ENCODE results near the gene ZNF398. TPM values are rescaled to one million over a fixed set of nuclear protein-coding genes. Genes with fewer than 3 reads are reported as not detected.

The ZNF398 gene, protein sequence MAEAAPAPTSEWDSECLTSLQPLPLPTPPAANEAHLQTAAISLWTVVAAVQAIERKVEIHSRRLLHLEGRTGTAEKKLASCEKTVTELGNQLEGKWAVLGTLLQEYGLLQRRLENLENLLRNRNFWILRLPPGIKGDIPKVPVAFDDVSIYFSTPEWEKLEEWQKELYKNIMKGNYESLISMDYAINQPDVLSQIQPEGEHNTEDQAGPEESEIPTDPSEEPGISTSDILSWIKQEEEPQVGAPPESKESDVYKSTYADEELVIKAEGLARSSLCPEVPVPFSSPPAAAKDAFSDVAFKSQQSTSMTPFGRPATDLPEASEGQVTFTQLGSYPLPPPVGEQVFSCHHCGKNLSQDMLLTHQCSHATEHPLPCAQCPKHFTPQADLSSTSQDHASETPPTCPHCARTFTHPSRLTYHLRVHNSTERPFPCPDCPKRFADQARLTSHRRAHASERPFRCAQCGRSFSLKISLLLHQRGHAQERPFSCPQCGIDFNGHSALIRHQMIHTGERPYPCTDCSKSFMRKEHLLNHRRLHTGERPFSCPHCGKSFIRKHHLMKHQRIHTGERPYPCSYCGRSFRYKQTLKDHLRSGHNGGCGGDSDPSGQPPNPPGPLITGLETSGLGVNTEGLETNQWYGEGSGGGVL
- total RNA-seq: 10 to 100 TPM; 15.0 to 15.6 TPM

DNA sequence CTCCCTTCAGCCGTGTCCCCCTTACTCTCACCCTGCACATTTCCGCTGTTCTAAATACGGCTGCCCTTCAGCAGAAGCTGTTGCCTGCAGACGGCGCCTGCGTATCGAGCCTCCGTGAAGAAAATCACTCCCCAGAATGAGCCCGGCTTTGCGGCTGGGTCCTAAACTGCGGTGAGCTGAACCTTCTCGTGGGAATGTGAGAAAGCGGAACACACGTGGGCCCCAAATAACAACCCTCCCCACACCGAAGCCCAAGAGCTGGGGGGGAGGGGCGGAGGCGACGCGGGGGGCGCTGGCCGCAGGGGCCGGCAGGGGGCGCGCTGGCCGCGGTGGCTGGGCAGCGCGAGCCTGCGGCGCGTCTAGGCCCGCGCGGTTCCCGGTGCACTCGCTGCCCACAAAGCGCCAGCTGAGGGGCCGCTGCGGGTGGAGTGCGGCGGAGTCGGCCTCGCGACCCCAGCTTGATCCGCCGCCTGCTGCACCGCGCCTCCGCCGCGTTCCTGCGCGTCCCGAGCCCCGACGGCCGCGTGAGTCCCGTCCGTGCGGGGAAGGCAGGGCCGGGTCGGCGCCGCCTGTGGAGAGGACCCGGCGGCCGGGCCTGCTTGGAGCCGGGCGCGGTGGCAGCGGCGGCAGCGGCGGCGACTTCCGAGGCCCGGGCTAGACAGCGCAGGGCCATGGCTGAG, at the start of gene ZNF398:
TSS of gene ZNF398 (plus strand) at position 382 of the 680 bp plus-strand sequence. CDS start at position 672, 290 bp downstream.
- H3K9me3 Mint-ChIP-seq: no peaks in the 10 kb centered on the region

GRCh38 chr7:149099058-149099457, 48.2 kb upstream of the ZNF398 start:
- no peaks in the 10 kb centered on the region for H3K36me3 Mint-ChIP-seq
- POLR2A ChIA-PET: no interaction called here
- no peak overlapping the region for H3K27ac Mint-ChIP-seq
- no peaks in the 10 kb centered on the region for H3K4me1 Mint-ChIP-seq
- H3K4me3 Mint-ChIP-seq: no peak overlapping the region
- ATAC-seq (ENCODE audit: low read depth) (no peak), DNase-seq (no peak)
- no peaks in the 10 kb centered on the region for H3K9me3 Mint-ChIP-seq
- peaks cover 1% of the 10 kb centered on the region for H3K27me3 Mint-ChIP-seq

More for the DNA sequence above, at the start of gene ZNF398:
- DNase-seq (peak; percentile 90), ATAC-seq (ENCODE audit: low read depth) (peak; percentile 79)
- Mint-ChIP-seq H3K4me3 (peak within 1 kb of the TSS; percentile 89), H3K27ac (peak within 1 kb of the TSS; percentile 92), H3K27me3 (no peaks in the 10 kb centered on the region), H3K4me1 (peaks cover 15% of the 10 kb centered on the region), H3K36me3 (peaks cover 4% of the 10 kb centered on the region)
- POLR2A ChIA-PET: interaction anchor here (0.6 to 3.1 kb wide), 11 partner anchors 10 to 478 kb away, joined by 3 to 52 read pairs (median 4); partner anchors contain the start of genes ZNF282, ZNF425 and ZNF783

DNA sequence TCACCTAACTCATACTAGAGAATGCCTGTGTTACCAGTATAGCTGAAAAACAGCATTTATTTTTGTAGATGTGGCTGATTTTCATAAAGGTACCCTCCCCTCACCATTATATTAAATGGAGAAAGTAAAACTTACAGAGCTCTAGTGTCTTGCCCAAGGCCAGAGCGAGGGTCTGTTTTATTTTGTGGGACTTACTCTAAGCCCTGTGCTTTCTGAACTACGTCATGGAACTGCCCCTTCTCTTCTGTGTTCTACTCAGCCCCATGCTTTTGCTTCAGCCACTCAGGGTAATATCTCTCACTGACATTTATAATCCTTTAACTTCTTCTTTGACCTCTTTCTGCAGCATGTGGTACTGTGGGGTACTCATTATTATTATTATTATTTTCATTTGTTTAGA, 46.4 kb upstream of the ZNF398 start:
- DNase-seq (no peak), ATAC-seq (ENCODE audit: low read depth) (no peak)
- Mint-ChIP-seq H3K27me3 (peaks cover 1% of the 10 kb centered on the region), H3K36me3 (no peaks in the 10 kb centered on the region), H3K27ac (no peak overlapping the region), H3K9me3 (no peaks in the 10 kb centered on the region), H3K4me3 (no peak overlapping the region), H3K4me1 (no peaks in the 10 kb centered on the region)
- POLR2A ChIA-PET: interaction anchor here (0.6 kb wide), 2 partner anchors 27 to 41 kb away, joined by 4 to 8 read pairs; no protein-coding TSS in a partner anchor

- Mint-ChIP-seq H3K36me3 (no peaks in the 10 kb centered on the region), H3K27ac (no peak overlapping the region), H3K4me3 (no peak overlapping the region), H3K9me3 (no peaks in the 10 kb centered on the region), H3K27me3 (peaks cover 1% of the 10 kb centered on the region), H3K4me1 (no peaks in the 10 kb centered on the region)
- POLR2A ChIA-PET: no interaction called here
- DNase-seq: no peak
- ATAC-seq (ENCODE audit: low read depth): no peak
These were observed 44.6 kb upstream of the ZNF398 start for GRCh38 chr7:149102666-149103065.

DNA sequence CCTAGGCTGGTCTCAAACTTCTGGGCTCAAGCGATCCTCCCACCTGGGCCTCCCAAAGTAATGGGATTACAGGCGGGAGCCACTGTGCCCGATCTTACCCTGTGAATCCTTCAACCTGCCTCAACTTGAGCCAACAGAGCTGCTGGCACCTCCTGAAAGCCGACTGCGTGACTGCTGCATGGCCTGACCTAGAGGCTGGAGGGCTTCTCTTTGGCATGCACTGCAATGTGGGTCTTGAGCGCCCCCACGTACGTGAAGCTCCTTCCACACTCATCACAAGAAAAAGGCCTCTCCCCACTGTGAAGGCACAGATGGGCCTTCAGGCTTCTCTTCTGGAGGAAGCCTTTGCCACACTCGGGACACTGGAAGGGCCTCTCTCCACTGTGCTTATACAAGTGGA, 43.8 kb upstream of the ZNF398 start:
- Mint-ChIP-seq H3K27me3 (peaks cover 1% of the 10 kb centered on the region), H3K4me3 (no peak overlapping the region), H3K4me1 (no peaks in the 10 kb centered on the region), H3K36me3 (no peaks in the 10 kb centered on the region), H3K27ac (no peak overlapping the region), H3K9me3 (no peaks in the 10 kb centered on the region)
- DNase-seq: no peak
- POLR2A ChIA-PET: no interaction called here
- no peak for ATAC-seq (ENCODE audit: low read depth)

DNA sequence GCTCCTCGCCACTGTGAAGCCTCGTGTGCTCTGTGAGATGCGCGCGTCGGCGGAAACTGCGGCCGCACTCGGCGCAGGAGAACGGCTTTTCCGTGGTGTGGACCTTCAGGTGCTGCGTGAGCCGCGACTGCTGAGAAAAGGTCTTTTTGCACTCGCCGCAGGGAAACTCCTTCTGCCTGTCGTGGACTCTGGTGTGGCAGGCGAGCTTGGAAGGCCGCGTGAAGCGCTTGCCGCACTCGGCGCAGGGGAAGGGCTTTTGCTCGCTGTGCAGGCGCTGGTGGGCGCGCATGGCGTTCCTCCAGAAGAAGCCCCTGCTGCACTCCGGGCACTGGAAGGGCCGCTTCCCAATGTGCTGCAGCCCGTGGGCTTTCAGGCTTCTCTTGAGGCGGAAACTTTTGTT, 43.0 kb upstream of the ZNF398 start:
- Mint-ChIP-seq H3K36me3 (no peaks in the 10 kb centered on the region), H3K27me3 (peaks cover 1% of the 10 kb centered on the region), H3K9me3 (no peaks in the 10 kb centered on the region), H3K4me3 (no peak overlapping the region), H3K4me1 (no peaks in the 10 kb centered on the region), H3K27ac (no peak overlapping the region)
- ATAC-seq (ENCODE audit: low read depth) (no peak), DNase-seq (no peak)
- POLR2A ChIA-PET: interaction anchor here (0.5 kb wide), 1 partner anchor 82 kb away, joined by 3 read pairs; no protein-coding TSS in a partner anchor

- Mint-ChIP-seq H3K4me3 (no peak overlapping the region), H3K27ac (no peak overlapping the region), H3K27me3 (peaks cover 1% of the 10 kb centered on the region), H3K4me1 (no peaks in the 10 kb centered on the region), H3K36me3 (no peaks in the 10 kb centered on the region), H3K9me3 (no peaks in the 10 kb centered on the region)
- POLR2A ChIA-PET: no interaction called here
- no peak for DNase-seq
- ATAC-seq (ENCODE audit: low read depth): no peak
These were observed 42.5 kb upstream of the ZNF398 start for GRCh38 chr7:149104749-149105148.

DNA sequence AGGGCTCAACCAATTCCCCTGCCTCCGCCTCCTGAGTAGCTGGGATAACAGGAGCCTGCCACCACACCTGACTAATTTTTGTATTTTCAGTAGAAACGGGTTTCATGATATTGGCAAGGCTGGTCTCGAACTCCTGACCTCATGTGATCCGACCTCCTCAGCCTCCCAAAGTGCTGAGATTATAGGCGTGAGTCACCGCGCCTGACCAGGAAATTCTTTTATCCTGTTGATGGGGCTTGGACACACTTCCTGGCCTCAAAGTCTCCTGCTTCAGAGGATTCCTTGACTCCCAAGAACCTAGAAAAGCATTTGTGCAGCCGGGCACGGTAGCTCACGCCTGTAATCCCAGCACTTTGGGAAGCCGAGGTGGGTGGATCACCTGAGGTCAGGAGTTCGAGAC, 37.3 kb upstream of the ZNF398 start:
- POLR2A ChIA-PET: no interaction called here
- Mint-ChIP-seq H3K4me1 (no peaks in the 10 kb centered on the region), H3K27ac (no peak overlapping the region), H3K27me3 (no peaks in the 10 kb centered on the region), H3K9me3 (no peaks in the 10 kb centered on the region), H3K36me3 (no peaks in the 10 kb centered on the region), H3K4me3 (no peak overlapping the region)
- ATAC-seq (ENCODE audit: low read depth) (no peak), DNase-seq (no peak)

DNA sequence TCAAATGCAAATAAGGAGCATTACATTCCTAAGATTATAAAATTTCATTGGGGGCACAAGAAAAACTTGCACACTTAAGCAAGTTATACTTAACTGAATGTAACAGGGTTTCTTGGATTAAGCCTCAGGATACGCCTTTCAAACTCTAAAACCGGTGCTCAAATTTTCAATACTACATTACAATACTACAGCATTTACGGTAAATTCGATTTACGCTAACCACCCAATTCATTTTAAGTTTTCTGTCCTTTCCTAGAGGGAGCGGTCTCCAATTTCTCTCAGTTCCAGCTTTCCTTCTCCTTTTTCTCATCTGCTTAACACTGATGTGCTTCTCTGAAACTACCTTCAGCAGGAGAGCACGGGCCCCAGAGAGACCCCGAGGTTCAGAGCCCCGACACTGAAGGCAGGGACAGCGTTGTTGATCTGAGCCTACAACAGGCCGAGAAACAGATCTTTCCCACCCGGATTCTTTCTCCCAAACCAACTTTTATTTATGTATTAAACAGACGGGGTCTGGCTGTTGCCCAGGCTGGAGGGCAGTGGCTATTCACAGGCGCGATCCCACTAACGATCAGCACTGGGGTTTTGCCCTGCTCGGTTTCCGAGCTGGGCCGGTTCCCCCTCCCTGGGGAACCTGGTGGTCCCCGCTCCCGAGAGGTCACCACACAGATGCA, 21.9 kb upstream of the ZNF398 start:
- DNase-seq (no peak), ATAC-seq (ENCODE audit: low read depth) (no peak)
- Mint-ChIP-seq H3K27ac (peak overlapping the region; percentile 100), H3K4me1 (peaks cover 20% of the 10 kb centered on the region), H3K4me3 (peak overlapping the region; percentile 100), H3K27me3 (no peaks in the 10 kb centered on the region), H3K9me3 (no peaks in the 10 kb centered on the region), H3K36me3 (peaks cover 26% of the 10 kb centered on the region)
- POLR2A ChIA-PET: interaction anchor here (0.6 to 4.5 kb wide), 7 partner anchors 10 to 70 kb away, joined by 3 to 52 read pairs (median 6); partner anchors contain the start of genes ZNF282 and ZNF398

DNA sequence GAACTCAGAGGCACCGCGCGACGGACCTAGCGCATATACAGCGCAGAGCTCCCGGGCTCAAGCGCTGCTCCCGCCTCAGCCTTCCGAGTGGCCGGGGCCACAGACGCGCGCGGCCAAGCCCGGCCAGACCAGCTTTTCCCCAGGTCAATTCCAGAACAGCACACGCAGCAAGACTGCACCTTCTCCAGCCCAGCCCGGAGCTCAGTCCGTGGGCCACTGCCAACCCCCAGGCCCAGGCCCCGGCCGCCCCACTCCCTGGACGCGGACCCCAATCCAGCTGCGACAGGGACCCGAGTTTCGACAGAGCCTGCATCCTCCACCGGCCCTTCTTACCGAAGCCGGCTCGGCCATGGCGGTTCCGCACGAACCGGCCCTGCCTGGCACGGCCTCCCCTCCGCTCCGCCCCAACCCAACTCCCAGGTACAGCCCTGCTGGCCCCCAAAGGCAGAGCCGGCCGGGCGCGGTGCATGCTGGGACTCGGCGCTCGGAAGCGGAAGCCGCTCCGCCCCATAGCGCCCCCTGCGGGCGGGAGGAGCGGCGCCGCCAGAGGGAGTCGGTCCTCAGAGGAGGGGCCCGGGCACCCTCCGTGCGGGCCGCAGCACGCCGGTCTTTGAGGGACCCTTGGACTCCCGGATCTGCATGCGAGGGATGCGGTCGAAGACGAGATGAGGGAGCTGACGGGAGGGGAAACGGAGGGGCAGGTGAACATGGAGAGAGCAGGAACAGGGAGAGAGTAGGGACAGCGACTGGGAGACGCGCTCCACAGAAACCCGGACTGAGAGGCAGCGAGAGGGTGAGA, 21.2 kb upstream of the ZNF398 start, which contains the start of gene ZNF425:
TSS of gene ZNF425 (minus strand) at position 462 of the 799 bp plus-strand sequence. CDS start at position 351, 111 bp downstream.
- Mint-ChIP-seq H3K9me3 (peaks cover 4% of the 10 kb centered on the region), H3K4me1 (peaks cover 20% of the 10 kb centered on the region), H3K4me3 (peak within 1 kb of the TSS; percentile 100), H3K27ac (peak within 1 kb of the TSS; percentile 100), H3K27me3 (no peaks in the 10 kb centered on the region), H3K36me3 (peaks cover 33% of the 10 kb centered on the region)
- DNase-seq (peak; percentile 99), ATAC-seq (ENCODE audit: low read depth) (peak; percentile 88)
- POLR2A ChIA-PET: interaction anchor here (0.6 to 4.5 kb wide), 11 partner anchors 9 to 213 kb away, joined by 3 to 52 read pairs (median 5); partner anchors contain the start of genes ZNF282 and ZNF398

GRCh38 chr7:149126662-149127266, 20.5 kb upstream of the ZNF398 start:
- ATAC-seq (ENCODE audit: low read depth) (peak; percentile 55), DNase-seq (peak; percentile 81)
- peaks cover 20% of the 10 kb centered on the region for H3K4me1 Mint-ChIP-seq
- H3K27me3 Mint-ChIP-seq: no peaks in the 10 kb centered on the region
- peak overlapping the region; percentile 100 for H3K27ac Mint-ChIP-seq
- peaks cover 40% of the 10 kb centered on the region for H3K36me3 Mint-ChIP-seq
- POLR2A ChIA-PET: interaction anchor here (0.7 to 4.5 kb wide), 9 partner anchors 9 to 214 kb away, joined by 3 to 52 read pairs (median 6); partner anchors contain the start of genes ZNF282 and ZNF398
- peaks cover 4% of the 10 kb centered on the region for H3K9me3 Mint-ChIP-seq
- H3K4me3 Mint-ChIP-seq: peak overlapping the region; percentile 100

Measured in activated naive CD8-positive, alpha-beta T cell treated with anti-CD3 and anti-CD28 coated beads, Interleukin-2, amount 10 ng/mL, durations not matched to agents 7 days and 5 days (primary cell).